ENCODE data around the gene CALY.
"Not testable (repeated sequence)": the region's sequence is repeated elsewhere in the genome, so short reads cannot be mapped to it uniquely, and the experiment has no call there.

CALY gene

DNA sequence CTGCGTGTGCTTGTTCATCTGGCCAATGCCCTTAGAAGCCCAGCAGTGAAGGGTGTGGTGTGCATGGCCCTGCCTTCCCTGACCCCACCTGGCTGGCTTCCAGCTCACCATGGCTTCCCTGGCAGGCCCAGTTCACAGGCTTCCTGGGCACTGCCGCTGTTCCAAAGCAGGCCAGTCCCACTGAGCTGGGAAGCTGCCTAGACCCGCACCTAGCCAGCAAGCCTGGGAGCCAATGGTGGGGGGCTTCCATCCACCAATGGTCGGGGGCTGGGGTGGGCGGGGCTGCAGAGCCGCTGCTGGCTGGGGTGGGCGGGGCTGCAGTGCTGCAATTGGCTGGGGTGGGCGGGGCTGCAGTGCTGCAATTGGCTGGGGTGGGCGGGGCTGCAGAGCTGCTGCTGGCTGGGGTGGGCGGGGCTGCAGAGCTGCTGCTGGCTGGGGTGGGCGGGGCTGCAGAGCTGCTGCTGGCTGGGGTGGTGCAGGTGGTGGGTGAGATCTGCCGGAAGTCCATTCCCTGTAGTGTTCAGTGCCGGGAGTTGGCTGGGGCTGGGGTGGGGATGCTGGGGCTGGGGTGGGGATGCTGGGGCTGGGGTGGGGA, 12.4 kb downstream of the CALY start:
- Mint-ChIP-seq H3K36me3 (no peaks in the 10 kb centered on the region), H3K27ac (no peak overlapping the region), H3K27me3 (peaks cover 63% of the 10 kb centered on the region), H3K4me3 (no peak overlapping the region), H3K4me1 (peaks cover 8% of the 10 kb centered on the region), H3K9me3 (peaks cover 3% of the 10 kb centered on the region)
- peak; percentile 77 for DNase-seq
- CTCF ChIA-PET, result interaction anchor here (0.9 to 1.6 kb wide), 3 partner anchors 9 to 181 kb away, joined by 4 to 5 read pairs (median 4); no protein-coding TSS in a partner anchor

DNA sequence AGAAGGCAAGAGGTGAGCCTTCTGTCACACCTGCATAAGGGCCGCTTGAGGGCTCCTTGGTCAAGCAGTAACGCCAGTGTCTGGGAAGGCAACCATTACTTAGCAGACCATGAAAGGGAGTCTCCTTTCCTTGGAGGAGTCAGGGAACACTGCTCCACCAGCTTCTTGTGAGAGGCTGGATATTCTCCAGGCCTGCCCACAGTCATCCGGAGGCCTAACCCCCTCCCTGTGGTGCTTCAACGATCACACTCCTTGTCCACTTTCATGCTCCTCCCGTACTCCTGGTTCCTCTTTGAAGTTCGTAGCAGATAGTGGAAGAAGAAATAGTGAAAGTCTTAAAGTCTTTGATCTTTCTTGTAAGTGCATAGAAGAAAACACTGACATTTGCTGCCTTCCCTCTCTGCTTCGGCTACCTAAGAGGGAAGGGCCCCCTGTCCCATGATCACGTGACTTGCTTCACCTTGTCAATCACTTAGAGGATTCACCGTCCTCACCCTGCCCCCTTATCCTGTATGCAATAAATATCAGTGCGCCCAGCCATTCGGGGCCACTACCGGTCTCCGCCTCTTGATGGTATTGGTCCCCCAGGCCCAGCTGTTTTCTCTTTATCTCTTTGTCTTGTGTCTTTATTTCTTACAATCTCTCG, 14.5 kb downstream of the CALY start:
- H3K9me3 Mint-ChIP-seq, H3K36me3 Mint-ChIP-seq, DNase-seq, H3K27ac Mint-ChIP-seq, CTCF ChIA-PET, H3K4me3 Mint-ChIP-seq: not testable (repeated sequence)
- Mint-ChIP-seq H3K27me3 (peaks cover 51% of the 10 kb centered on the region), H3K4me1 (peaks cover 14% of the 10 kb centered on the region)

DNA sequence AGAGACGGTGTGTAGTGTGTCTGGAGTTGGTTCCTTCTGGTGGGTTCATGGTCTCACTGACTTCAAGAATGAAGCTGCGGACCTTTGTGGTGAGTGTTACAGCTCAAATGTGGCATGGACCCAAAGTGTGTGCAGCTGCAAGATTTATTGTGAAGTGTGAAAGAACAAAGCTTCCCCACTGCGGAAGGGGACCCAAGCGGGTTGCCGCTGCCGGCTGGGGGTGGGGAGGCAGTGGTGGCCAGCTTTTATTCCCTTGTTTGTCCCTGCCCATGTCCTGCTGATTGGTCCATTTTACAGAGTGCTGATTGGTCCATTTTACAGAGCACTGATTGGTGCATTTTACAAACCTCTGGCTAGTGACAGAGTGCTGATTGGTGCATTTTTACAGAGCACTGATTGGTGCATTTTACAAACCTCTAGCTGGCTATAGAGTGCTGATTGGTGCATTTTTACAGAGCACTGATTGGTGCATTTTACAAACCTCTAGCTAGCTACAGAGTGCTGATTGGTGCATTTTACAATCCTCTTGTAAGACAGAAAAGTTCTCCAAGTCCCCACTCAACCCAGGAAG, 15.8 kb downstream of the CALY start:
- not testable (repeated sequence) for H3K9me3 Mint-ChIP-seq, H3K4me3 Mint-ChIP-seq, DNase-seq, H3K27ac Mint-ChIP-seq, H3K36me3 Mint-ChIP-seq
- peaks cover 39% of the 10 kb centered on the region for H3K27me3 Mint-ChIP-seq
- CTCF ChIA-PET, result interaction anchor here (1.2 kb wide), 2 partner anchors 9 to 13 kb away, joined by 5 to 10 read pairs; no protein-coding TSS in a partner anchor
- H3K4me1 Mint-ChIP-seq, result peaks cover 12% of the 10 kb centered on the region

DNA sequence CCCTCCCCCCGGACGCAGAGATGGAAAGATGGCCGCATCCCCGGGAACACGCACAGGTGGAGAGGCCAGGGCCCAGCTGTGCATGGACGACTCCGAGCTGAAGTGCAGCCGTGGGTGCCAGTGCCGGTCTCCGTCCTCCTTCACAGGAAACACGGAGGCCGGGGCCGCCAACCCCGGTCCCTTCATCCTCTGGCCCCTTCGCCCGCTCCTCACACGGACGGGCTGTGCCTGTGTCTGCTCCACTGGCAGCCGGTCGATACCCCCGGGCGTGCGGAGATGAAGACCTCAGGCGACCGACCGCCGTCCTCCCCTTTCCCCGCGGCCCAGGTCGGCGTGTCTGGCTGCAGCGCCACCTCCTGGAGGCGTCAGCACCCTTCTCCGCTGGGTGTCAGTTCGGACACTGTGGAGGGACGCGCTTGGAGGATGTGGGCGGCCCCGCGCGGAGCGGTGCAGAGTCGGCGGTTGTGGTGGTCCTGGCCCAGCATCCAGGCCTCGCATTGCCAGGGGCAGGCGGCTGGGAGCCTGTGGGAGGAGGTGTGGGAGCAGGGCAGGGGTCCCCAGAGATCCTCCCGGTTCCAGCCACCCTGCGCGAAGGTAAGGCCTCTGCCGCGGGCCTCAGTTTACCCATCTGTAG, 18.1 kb downstream of the CALY start:
- no peak overlapping the region for H3K27ac Mint-ChIP-seq
- peak; percentile 78 for DNase-seq
- H3K36me3 Mint-ChIP-seq, result no peaks in the 10 kb centered on the region
- CTCF ChIA-PET, result interaction anchor here (0.6 to 1.6 kb wide), 4 partner anchors 11 to 176 kb away, joined by 3 to 7 read pairs (median 4); no protein-coding TSS in a partner anchor
- H3K27me3 Mint-ChIP-seq, result peaks cover 20% of the 10 kb centered on the region
- peak overlapping the region; percentile 35 for H3K4me3 Mint-ChIP-seq
- peaks cover 8% of the 10 kb centered on the region for H3K4me1 Mint-ChIP-seq
- H3K9me3 Mint-ChIP-seq, result peaks cover 3% of the 10 kb centered on the region

DNA sequence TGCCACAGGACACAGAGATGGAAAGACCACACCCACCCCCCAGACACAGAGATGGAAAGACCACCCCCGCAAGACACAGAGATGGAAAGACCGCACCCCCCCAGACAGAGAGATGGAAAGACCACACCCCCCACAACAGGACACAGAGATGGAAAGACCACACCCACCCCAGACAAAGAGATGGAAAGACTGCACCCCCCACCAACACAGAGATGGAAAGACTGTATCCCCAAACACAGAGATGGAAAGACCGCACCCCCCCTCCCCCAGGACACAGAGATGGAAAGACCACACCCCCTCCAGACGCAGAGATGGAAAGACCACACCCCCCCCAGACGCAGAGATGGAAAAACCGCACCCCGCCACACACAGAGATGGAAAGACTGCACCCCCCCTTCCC, 20.0 kb downstream of the CALY start:
- Mint-ChIP-seq H3K9me3 (peaks cover 3% of the 10 kb centered on the region), H3K27ac (no peak overlapping the region), H3K27me3 (peaks cover 13% of the 10 kb centered on the region), H3K36me3 (peaks cover 11% of the 10 kb centered on the region), H3K4me1 (peaks cover 8% of the 10 kb centered on the region), H3K4me3 (no peak overlapping the region)
- DNase-seq, result no peak
- CTCF ChIA-PET, result interaction anchor here (1.8 kb wide), 1 partner anchor 13 kb away, joined by 9 read pairs; no protein-coding TSS in a partner anchor

DNA sequence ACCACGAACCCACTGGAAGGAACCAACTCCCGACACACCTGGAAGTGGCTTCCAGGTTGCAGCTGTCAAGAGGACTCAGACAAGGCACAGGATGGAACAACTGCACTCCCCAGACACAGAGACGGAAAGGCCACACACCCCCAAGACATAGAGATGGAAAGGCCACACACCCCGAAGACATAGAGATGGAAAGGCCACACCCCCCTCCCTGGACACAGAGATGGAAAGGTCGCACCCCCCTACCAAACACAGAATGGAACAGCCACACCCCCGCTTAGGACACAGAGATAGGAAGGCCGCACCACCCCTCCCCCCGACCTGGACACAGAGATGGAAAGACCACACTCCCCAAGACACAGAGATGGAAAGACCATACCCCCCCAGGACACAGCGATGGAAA, 20.4 kb downstream of the CALY start:
- H3K4me3 Mint-ChIP-seq, result no peak overlapping the region
- peaks cover 3% of the 10 kb centered on the region for H3K9me3 Mint-ChIP-seq
- peaks cover 13% of the 10 kb centered on the region for H3K27me3 Mint-ChIP-seq
- H3K4me1 Mint-ChIP-seq, result peaks cover 8% of the 10 kb centered on the region
- no peak for DNase-seq
- CTCF ChIA-PET, result interaction anchor here (0.6 to 1.8 kb wide), 3 partner anchors 11 to 13 kb away, joined by 3 to 9 read pairs (median 3); no protein-coding TSS in a partner anchor
- no peak overlapping the region for H3K27ac Mint-ChIP-seq
- H3K36me3 Mint-ChIP-seq, result peaks cover 13% of the 10 kb centered on the region

DNA sequence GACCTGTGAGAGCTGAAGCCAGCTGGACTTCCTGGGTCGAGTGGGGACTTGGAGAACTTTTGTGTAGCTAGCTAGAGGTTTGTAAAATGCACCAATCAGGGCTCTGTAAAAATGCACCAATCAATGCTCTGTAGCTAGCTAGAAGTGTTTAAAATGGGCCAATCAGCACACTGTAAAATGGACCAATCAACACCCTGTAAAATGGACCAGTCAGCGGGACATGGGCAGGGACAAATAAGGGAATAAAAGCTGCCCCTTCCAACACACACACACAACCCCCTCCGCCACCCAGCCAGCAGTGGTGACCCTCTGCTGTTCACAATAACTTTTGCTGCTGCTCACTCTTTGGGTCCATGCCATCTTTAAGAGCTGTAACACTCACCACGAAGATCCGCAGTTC, 20.8 kb downstream of the CALY start:
- peaks cover 13% of the 10 kb centered on the region for H3K36me3 Mint-ChIP-seq

DNA sequence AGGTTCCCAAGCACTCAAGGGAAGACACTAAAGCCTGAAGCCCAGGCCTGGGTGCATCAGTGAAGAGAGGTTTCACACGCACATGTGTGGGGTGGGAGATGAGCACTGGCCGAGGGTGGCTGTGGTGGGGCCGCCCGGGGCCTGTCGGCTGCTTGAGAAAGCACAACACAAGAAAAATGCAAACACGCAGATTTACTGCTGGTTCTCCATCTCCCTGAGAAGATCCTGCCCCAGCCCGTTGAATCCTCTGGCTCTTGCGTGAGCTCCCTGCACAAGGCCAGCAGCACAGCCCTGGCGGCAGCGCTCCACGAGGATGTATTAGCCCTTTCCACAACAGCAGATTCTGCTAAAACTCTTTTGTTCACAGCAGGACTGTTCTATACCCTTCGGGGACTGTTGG, 21.8 kb downstream of the CALY start:
- no peak for DNase-seq
- Mint-ChIP-seq H3K27ac (no peak overlapping the region), H3K4me3 (no peak overlapping the region), H3K4me1 (peaks cover 11% of the 10 kb centered on the region), H3K9me3 (no peaks in the 10 kb centered on the region), H3K36me3 (peaks cover 17% of the 10 kb centered on the region), H3K27me3 (peaks cover 13% of the 10 kb centered on the region)
- CTCF ChIA-PET, result interaction anchor here (0.7 to 1.8 kb wide), 5 partner anchors 9 to 171 kb away, joined by 3 to 9 read pairs (median 4); no protein-coding TSS in a partner anchor

More for the DNA sequence above, 20.8 kb downstream of the CALY start:
- peaks cover 8% of the 10 kb centered on the region for H3K4me1 Mint-ChIP-seq
- peaks cover 3% of the 10 kb centered on the region for H3K9me3 Mint-ChIP-seq
- peaks cover 13% of the 10 kb centered on the region for H3K27me3 Mint-ChIP-seq
- no peak for DNase-seq
- CTCF ChIA-PET, result interaction anchor here (0.6 to 1.8 kb wide), 4 partner anchors 11 to 57 kb away, joined by 3 to 9 read pairs (median 4); no protein-coding TSS in a partner anchor
- no peak overlapping the region for H3K4me3 Mint-ChIP-seq
- H3K27ac Mint-ChIP-seq, result no peak overlapping the region

DNA sequence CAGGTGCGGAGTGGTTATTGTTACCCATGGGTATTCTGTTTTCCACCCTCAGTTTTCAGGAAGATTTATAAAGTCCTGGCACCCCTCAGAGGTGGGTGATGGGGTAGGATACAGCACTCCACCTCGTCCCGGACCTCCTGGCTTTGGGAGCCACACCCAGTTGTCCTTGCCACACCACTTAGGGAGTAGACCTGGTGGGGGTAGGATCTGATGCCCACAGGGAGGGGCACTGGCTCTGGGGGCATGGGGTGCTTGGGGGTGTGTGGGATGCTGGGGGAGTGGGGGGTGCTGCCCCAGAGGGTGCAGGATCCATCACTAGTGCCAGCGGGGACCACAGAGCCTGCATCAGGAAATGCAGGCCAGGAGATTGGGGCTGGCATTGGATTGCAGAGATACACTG, 23.5 kb downstream of the CALY start:
- H3K4me1 Mint-ChIP-seq, result peaks cover 7% of the 10 kb centered on the region
- CTCF ChIA-PET, result no interaction called here
- H3K27ac Mint-ChIP-seq, result no peak overlapping the region
- no peaks in the 10 kb centered on the region for H3K9me3 Mint-ChIP-seq
- no peak overlapping the region for H3K4me3 Mint-ChIP-seq
- H3K27me3 Mint-ChIP-seq, result no peaks in the 10 kb centered on the region
- no peak for DNase-seq
- peaks cover 19% of the 10 kb centered on the region for H3K36me3 Mint-ChIP-seq

DNA sequence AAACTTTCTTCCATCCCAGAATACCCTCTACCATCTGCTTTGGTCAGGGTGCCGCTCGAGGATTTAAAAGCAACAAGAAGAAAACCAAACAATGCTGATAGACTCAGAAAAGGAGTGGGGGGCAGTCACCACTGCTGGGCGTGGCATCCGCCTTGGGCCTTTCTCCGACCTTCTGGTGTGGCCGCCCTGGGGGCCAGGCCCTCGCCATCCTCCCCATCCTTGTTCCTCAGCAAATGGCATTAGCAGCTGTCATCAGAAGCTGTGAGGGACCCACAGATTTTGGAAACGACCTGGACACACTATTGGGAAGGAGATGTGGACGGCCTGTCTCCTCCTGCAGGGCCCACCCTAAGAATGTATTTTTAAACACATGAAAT, 23.9 kb downstream of the CALY start:
- peaks cover 9% of the 10 kb centered on the region for H3K4me1 Mint-ChIP-seq
- H3K27ac Mint-ChIP-seq, result no peak overlapping the region
- H3K9me3 Mint-ChIP-seq, result no peaks in the 10 kb centered on the region
- H3K36me3 Mint-ChIP-seq, result peaks cover 21% of the 10 kb centered on the region
- H3K27me3 Mint-ChIP-seq, result no peaks in the 10 kb centered on the region
- CTCF ChIA-PET, result no interaction called here
- H3K4me3 Mint-ChIP-seq, result no peak overlapping the region
- DNase-seq, result no peak

DNA sequence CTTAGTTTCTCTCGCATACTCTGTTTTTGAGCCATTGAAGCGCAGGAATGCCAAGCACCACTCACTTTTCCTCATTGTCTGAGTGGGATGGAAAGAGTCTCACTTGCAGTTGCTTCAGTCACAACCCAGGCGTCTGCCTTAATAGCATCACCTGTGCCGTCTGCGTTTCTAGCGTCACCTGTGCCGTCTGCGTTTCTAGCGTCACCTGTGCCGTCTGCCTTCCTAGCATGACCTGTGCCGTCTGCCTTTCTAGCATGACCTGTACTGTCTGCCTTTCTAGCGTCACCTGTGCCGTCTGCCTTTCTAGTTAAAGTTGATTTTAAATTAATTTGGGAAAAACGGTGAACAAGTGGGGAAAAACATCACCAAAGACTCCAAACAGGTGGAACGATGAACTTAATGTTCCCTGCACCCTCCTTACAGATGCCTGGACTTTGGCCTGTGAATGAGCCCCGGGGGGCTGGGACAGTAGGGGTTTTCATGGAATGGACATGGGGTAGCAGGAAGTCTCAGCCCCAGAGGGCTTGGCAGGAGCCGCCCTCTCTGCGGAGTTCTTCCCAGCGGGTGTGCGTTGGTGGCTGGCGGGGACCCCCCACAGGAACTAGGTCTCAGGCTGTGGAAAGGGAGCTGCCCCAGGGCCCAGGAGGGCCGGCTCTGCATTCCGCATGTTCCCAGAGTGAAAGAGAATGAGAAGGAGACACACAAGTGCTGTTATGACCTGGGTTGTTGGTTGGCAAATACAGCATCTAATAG, 24.5 kb downstream of the CALY start:
- Mint-ChIP-seq H3K9me3 (no peaks in the 10 kb centered on the region), H3K27ac (no peak overlapping the region), H3K36me3 (peaks cover 21% of the 10 kb centered on the region), H3K4me3 (no peak overlapping the region), H3K27me3 (no peaks in the 10 kb centered on the region), H3K4me1 (peaks cover 15% of the 10 kb centered on the region)
- DNase-seq, result no peak
- CTCF ChIA-PET, result no interaction called here

DNA sequence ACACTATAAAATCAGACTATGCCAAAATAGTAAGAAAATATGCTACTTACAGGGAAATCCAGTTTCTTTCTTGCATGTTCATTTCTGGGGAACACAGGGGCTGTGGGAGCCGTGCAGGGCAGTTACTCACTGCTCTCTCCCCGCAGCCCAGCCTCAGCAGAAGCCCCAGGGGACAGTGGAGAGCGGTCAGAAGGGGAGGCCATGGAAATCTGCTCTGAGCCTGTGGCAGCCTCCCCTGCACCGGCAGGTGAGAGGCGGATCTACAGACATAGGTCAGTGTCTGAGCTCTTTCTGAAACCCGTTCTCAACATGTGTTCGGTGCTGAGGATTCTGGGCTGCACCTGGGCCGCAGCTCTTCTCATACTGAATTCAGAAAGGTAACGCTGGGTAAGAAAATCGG, 25.1 kb downstream of the CALY start:
- Mint-ChIP-seq H3K27me3 (no peaks in the 10 kb centered on the region), H3K9me3 (no peaks in the 10 kb centered on the region), H3K4me1 (peaks cover 20% of the 10 kb centered on the region), H3K27ac (no peak overlapping the region), H3K4me3 (no peak overlapping the region), H3K36me3 (peaks cover 21% of the 10 kb centered on the region)
- CTCF ChIA-PET, result no interaction called here
- DNase-seq, result no peak

DNA sequence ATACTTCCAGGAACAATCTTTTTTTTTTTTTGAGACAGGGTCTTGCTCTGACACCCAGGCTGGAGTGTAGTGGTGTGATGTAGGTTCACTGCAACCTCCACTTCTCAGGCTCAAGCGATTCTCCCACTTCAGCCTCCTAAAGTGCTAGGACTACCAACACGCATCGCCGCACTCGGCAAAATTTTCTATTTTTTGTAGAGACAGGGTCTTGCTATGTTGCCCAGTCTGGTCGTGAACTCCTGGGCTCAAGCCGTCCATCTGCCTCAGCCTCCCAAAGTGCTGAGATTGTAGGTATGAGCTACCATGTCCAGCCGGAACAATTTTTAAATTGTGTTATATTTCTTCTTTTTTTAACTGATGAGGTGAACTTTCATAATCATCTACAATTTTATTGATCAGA, 25.9 kb downstream of the CALY start:
- Mint-ChIP-seq H3K4me3 (no peak overlapping the region), H3K9me3 (no peaks in the 10 kb centered on the region), H3K36me3 (peaks cover 21% of the 10 kb centered on the region), H3K27ac (peak overlapping the region; percentile 77), H3K27me3 (no peaks in the 10 kb centered on the region), H3K4me1 (peaks cover 24% of the 10 kb centered on the region)
- no peak for DNase-seq
- CTCF ChIA-PET, result no interaction called here

DNA sequence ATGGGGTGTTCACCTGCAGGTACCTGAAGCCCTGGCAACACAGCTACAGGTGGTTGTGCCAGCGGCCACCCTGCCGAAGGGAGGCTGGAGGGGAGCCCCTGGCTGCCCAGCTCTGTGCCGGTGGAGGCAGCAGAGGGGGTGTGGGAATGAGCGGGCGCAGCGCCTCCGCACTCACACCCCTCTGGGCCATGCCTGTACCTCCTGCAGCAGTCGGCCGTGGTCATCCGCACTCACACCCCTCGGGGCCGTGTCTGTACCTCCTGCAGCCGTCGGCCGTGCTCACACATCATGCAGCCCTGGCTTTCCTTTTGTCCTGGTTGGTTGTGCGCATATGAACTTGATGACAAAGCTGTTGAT, 26.3 kb downstream of the CALY start:
- Mint-ChIP-seq H3K9me3 (no peaks in the 10 kb centered on the region), H3K36me3 (peaks cover 21% of the 10 kb centered on the region), H3K27ac (peak overlapping the region; percentile 77), H3K4me1 (peaks cover 27% of the 10 kb centered on the region), H3K4me3 (no peak overlapping the region), H3K27me3 (no peaks in the 10 kb centered on the region)
- CTCF ChIA-PET, result no interaction called here
- DNase-seq, result no peak
